Measurements from ENCODE around the gene AGMO. TPM values are rescaled to one million over a fixed set of nuclear protein-coding genes. Genes with fewer than 3 reads are reported as not detected.

Gene AGMO
- total and polyA plus RNA-seq, 10 of the 15 experiments (the other 5 are each of a cell fraction or from before 2014, with no cell fraction given) = 0.11 to 0.29 TPM; not detected in 8

DNA sequence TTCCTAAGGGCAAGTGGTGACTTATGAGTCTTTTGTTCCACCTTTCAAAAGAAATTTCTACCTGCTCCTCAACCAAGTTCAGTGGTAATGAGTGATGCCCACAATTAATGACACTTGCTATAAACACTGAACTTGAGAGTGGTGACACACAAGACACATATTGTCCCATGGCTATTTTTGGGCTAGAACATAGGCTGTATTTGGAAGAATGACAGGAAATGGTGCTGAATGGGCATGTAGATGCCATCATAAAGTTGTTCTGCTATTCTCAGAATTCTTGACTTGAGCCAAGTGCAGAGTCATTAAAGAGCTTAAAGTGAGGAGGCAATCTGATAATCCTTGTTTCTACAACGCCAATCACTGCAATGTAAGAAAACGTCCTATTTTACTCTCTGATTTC lies 313.3 kb downstream of the AGMO start:
- SMC1A ChIA-PET (ENCODE audit: uncharacterized antibody, unreplicated experiment) = no interaction called here
- Histone ChIP-seq H3K4me3 (no peak overlapping the region), H3K27me3 (replicated peaks in 1 of 2; ENCODE audit: control insufficient read depth in 2 of 2, insufficient read depth in 2 of 2, low read length in 1 of 2) (no peaks in the 10 kb centered on the region), H3K9me3 (replicated peaks; ENCODE audit: control insufficient read depth, insufficient read depth, low read length) (no peaks in the 10 kb centered on the region), H3K9ac (ENCODE audit: control insufficient read depth, insufficient read depth, low read length) (no peak overlapping the region), H2AFZ (ENCODE audit: control insufficient read depth, low read depth, low read length) (no peak overlapping the region), H3K27ac (ENCODE audit: control insufficient read depth, insufficient read depth) (no peak overlapping the region), H3K36me3 (ENCODE audit: control insufficient read depth in 2 of 2, insufficient read depth in 2 of 2, low read length in 1 of 2) (no peaks in the 10 kb centered on the region), H4K20me1 (ENCODE audit: control insufficient read depth, insufficient read depth) (no peaks in the 10 kb centered on the region), H3K4me1 (ENCODE audit: control insufficient read depth, insufficient read depth, low read length) (no peaks in the 10 kb centered on the region), H3K79me2 (ENCODE audit: control insufficient read depth, insufficient read depth, low read length) (no peaks in the 10 kb centered on the region), H3K4me2 (ENCODE audit: control insufficient read depth, insufficient read depth) (no peak overlapping the region)
- BruUV-seq (replicated peaks) = no TSS peak
- POLR2A ChIA-PET = no interaction called here
- in situ Hi-C loops (cut with MboI) = no loop called here
- 0% methylated on average over 2 of the region's 2 CpGs for WGBS (ENCODE audit: insufficient coverage, insufficient replicate concordance, low lambda C conversion rate, missing lambda C conversion rate)
- DNase-seq (ENCODE audit: low read depth, low spot score) (no peak), ATAC-seq (no peak), FAIRE-seq (no peak)
- RAD21 ChIA-PET (ENCODE audit: unreplicated experiment) = no interaction called here
- CTCF ChIA-PET = interaction anchor here (0.5 kb wide), 1 partner anchor 133 kb away, joined by 3 read pairs; no protein-coding TSS in a partner anchor
- intact Hi-C loops (cut with micrococcal nuclease; ENCODE audit: unreplicated experiment) = no loop called here
- TF ChIP-seq KDM1A (IDR thresholded peaks at IDR 0.05; ENCODE audit: borderline replicate concordance) (no peak), WRNIP1 (IDR thresholded peaks at IDR 0.05; ENCODE audit: borderline replicate concordance, low read depth, low read length) (no peak), ZNF622 (IDR thresholded peaks at IDR 0.05) (no peak), YBX1 (IDR thresholded peaks at IDR 0.05) (no peak), ZSCAN29 (IDR thresholded peaks at IDR 0.05) (no peak), NBN (IDR thresholded peaks at IDR 0.05) (no peak), SUZ12 (IDR thresholded peaks at IDR 0.05; ENCODE audit: unreplicated experiment) (no peak), TAF1 (IDR thresholded peaks at IDR 0.05; ENCODE audit: borderline replicate concordance, low read depth, low read length) (no peak), MXI1 (IDR thresholded peaks at IDR 0.05; ENCODE audit: low read depth, low read length) (no peak)
- TF ChIP-seq, protein P1, sequence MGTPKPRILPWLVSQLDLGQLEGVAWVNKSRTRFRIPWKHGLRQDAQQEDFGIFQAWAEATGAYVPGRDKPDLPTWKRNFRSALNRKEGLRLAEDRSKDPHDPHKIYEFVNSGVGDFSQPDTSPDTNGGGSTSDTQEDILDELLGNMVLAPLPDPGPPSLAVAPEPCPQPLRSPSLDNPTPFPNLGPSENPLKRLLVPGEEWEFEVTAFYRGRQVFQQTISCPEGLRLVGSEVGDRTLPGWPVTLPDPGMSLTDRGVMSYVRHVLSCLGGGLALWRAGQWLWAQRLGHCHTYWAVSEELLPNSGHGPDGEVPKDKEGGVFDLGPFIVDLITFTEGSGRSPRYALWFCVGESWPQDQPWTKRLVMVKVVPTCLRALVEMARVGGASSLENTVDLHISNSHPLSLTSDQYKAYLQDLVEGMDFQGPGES (IDR thresholded peaks at IDR 0.05) = no peak
- TF ChIP-seq, protein P2, sequence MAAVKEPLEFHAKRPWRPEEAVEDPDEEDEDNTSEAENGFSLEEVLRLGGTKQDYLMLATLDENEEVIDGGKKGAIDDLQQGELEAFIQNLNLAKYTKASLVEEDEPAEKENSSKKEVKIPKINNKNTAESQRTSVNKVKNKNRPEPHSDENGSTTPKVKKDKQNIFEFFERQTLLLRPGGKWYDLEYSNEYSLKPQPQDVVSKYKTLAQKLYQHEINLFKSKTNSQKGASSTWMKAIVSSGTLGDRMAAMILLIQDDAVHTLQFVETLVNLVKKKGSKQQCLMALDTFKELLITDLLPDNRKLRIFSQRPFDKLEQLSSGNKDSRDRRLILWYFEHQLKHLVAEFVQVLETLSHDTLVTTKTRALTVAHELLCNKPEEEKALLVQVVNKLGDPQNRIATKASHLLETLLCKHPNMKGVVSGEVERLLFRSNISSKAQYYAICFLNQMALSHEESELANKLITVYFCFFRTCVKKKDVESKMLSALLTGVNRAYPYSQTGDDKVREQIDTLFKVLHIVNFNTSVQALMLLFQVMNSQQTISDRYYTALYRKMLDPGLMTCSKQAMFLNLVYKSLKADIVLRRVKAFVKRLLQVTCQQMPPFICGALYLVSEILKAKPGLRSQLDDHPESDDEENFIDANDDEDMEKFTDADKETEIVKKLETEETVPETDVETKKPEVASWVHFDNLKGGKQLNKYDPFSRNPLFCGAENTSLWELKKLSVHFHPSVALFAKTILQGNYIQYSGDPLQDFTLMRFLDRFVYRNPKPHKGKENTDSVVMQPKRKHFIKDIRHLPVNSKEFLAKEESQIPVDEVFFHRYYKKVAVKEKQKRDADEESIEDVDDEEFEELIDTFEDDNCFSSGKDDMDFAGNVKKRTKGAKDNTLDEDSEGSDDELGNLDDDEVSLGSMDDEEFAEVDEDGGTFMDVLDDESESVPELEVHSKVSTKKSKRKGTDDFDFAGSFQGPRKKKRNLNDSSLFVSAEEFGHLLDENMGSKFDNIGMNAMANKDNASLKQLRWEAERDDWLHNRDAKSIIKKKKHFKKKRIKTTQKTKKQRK (IDR thresholded peaks at IDR 0.05; ENCODE audit: low read depth, low read length) = no peak
- TF ChIP-seq, protein P3, sequence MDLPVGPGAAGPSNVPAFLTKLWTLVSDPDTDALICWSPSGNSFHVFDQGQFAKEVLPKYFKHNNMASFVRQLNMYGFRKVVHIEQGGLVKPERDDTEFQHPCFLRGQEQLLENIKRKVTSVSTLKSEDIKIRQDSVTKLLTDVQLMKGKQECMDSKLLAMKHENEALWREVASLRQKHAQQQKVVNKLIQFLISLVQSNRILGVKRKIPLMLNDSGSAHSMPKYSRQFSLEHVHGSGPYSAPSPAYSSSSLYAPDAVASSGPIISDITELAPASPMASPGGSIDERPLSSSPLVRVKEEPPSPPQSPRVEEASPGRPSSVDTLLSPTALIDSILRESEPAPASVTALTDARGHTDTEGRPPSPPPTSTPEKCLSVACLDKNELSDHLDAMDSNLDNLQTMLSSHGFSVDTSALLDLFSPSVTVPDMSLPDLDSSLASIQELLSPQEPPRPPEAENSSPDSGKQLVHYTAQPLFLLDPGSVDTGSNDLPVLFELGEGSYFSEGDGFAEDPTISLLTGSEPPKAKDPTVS (IDR thresholded peaks at IDR 0.05; ENCODE audit: low read depth, low read length) = no peak
- TF ChIP-seq, protein P4, sequence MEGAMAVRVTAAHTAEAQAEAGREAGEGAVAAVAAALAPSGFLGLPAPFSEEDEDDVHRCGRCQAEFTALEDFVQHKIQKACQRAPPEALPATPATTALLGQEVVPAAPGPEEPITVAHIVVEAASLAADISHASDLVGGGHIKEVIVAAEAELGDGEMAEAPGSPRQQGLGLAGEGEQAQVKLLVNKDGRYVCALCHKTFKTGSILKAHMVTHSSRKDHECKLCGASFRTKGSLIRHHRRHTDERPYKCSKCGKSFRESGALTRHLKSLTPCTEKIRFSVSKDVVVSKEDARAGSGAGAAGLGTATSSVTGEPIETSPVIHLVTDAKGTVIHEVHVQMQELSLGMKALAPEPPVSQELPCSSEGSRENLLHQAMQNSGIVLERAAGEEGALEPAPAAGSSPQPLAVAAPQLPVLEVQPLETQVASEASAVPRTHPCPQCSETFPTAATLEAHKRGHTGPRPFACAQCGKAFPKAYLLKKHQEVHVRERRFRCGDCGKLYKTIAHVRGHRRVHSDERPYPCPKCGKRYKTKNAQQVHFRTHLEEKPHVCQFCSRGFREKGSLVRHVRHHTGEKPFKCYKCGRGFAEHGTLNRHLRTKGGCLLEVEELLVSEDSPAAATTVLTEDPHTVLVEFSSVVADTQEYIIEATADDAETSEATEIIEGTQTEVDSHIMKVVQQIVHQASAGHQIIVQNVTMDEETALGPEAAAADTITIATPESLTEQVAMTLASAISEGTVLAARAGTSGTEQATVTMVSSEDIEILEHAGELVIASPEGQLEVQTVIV (IDR thresholded peaks at IDR 0.05; ENCODE audit: borderline replicate concordance, partially characterized antibody) = no peak
- TF ChIP-seq, protein P5, sequence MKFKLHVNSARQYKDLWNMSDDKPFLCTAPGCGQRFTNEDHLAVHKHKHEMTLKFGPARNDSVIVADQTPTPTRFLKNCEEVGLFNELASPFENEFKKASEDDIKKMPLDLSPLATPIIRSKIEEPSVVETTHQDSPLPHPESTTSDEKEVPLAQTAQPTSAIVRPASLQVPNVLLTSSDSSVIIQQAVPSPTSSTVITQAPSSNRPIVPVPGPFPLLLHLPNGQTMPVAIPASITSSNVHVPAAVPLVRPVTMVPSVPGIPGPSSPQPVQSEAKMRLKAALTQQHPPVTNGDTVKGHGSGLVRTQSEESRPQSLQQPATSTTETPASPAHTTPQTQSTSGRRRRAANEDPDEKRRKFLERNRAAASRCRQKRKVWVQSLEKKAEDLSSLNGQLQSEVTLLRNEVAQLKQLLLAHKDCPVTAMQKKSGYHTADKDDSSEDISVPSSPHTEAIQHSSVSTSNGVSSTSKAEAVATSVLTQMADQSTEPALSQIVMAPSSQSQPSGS (IDR thresholded peaks at IDR 0.05; ENCODE audit: low read length) = no peak
- TF ChIP-seq, protein P6, sequence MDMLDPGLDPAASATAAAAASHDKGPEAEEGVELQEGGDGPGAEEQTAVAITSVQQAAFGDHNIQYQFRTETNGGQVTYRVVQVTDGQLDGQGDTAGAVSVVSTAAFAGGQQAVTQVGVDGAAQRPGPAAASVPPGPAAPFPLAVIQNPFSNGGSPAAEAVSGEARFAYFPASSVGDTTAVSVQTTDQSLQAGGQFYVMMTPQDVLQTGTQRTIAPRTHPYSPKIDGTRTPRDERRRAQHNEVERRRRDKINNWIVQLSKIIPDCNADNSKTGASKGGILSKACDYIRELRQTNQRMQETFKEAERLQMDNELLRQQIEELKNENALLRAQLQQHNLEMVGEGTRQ (IDR thresholded peaks at IDR 0.05; ENCODE audit: borderline replicate concordance, low read depth, low read length) = no peak

All from GM12878 (cell line).